Measurements from ENCODE around the gene NOXA1.

The NOXA1 gene

DNA sequence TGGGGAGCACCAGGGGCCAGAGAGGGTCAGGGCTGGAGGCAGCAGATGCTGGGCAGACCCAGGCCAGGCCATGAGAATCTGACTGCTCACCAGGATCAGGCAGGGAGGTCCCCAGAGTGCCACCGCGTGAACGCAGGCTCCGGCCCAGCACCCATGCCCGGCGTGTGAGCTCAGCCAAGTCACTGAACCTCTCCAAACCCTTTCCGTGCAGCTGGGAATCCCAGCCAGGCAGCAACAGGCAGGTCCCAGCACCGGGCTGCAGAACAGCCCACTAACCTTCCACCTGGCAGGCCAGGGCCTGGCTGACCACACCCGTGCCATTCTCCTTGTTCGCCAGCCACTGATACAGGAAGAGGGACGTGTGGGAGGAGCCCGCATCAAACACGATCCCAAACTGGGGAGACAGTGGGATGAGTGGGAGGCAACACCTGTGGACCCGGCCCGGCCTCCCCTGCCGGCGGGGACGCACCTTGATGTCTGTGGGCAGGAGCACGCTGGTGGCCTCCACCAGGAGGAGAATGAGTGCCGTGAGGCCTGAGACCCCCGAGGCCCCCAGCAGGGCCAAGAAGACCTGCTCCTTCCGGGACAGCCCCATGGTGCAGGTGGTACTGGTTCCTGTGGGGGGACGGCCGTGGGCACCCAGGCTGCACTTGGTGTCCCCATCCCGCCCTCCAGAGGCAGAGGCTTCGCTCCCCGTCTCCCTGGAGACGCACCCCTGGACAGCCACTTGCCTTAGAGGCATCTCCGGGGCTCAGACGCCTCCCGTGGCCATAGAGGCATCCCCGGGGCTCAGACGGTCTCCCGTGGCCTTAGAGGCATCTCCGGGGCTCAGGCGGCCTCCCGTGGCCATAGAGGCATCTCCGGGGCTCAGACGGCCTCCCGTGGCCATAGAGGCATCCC, 14.7 kb downstream of the NOXA1 start (continued):
- TF ChIP-seq SCRT1 (tag by site-specific recombination; IDR thresholded peaks at IDR 0.05; ENCODE audit: borderline replicate concordance) (peak; percentile 83; the same call in 1 of the 2 replicates), ZNF596 (tag by site-specific recombination; IDR thresholded peaks at IDR 0.05) (no peak), KLF1 (tag by site-specific recombination; IDR thresholded peaks at IDR 0.05) (0 out of 2 replicates have a peak, but pooled peaks have one; percentile 26), ZSCAN16 (tag by site-specific recombination; IDR thresholded peaks at IDR 0.05) (no peak), ZNF19 (tag by site-specific recombination; IDR thresholded peaks at IDR 0.05; ENCODE audit: low read depth) (no peak), KLF9 (tag by site-specific recombination; IDR thresholded peaks at IDR 0.05; ENCODE audit: low read depth) (no peak), ZNF600 (tag by site-specific recombination; IDR thresholded peaks at IDR 0.05) (peak; percentile 94), ZNF184 (tag by site-specific recombination; IDR thresholded peaks at IDR 0.05) (no peak), ZNF585B (tag by site-specific recombination; IDR thresholded peaks at IDR 0.05) (no peak), ZNF175 (tag by site-specific recombination; IDR thresholded peaks at IDR 0.05) (no peak), ZNF10 (tag by site-specific recombination; IDR thresholded peaks at IDR 0.05) (peak; percentile 21; the same call in 1 of the 2 replicates), ZNF558 (tag by site-specific recombination; IDR thresholded peaks at IDR 0.05) (no peak), ZNF169 (tag by site-specific recombination; IDR thresholded peaks at IDR 0.05) (no peak), ZFP69B (tag by site-specific recombination; IDR thresholded peaks at IDR 0.05) (no peak), ZNF341 (tag by site-specific recombination; IDR thresholded peaks at IDR 0.05; ENCODE audit: low read depth) (no peak), ZFHX2 (tag by site-specific recombination; conservative IDR thresholded peaks at IDR 0.05) (peak; percentile 31; the same call in 1 of the 2 replicates)
- TF ChIP-seq, protein P1, sequence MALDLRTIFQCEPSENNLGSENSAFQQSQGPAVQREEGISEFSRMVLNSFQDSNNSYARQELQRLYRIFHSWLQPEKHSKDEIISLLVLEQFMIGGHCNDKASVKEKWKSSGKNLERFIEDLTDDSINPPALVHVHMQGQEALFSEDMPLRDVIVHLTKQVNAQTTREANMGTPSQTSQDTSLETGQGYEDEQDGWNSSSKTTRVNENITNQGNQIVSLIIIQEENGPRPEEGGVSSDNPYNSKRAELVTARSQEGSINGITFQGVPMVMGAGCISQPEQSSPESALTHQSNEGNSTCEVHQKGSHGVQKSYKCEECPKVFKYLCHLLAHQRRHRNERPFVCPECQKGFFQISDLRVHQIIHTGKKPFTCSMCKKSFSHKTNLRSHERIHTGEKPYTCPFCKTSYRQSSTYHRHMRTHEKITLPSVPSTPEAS (tag by site-specific recombination; IDR thresholded peaks at IDR 0.05) = no peak
- TF ChIP-seq, protein P2, sequence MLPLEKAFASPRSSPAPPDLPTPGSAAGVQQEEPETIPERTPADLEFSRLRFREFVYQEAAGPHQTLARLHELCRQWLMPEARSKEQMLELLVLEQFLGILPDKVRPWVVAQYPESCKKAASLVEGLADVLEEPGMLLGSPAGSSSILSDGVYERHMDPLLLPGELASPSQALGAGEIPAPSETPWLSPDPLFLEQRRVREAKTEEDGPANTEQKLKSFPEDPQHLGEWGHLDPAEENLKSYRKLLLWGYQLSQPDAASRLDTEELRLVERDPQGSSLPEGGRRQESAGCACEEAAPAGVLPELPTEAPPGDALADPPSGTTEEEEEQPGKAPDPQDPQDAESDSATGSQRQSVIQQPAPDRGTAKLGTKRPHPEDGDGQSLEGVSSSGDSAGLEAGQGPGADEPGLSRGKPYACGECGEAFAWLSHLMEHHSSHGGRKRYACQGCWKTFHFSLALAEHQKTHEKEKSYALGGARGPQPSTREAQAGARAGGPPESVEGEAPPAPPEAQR (tag by site-specific recombination; IDR thresholded peaks at IDR 0.05) = no peak
- TF ChIP-seq, protein P3, sequence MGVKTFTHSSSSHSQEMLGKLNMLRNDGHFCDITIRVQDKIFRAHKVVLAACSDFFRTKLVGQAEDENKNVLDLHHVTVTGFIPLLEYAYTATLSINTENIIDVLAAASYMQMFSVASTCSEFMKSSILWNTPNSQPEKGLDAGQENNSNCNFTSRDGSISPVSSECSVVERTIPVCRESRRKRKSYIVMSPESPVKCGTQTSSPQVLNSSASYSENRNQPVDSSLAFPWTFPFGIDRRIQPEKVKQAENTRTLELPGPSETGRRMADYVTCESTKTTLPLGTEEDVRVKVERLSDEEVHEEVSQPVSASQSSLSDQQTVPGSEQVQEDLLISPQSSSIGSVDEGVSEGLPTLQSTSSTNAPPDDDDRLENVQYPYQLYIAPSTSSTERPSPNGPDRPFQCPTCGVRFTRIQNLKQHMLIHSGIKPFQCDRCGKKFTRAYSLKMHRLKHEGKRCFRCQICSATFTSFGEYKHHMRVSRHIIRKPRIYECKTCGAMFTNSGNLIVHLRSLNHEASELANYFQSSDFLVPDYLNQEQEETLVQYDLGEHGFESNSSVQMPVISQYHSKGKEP (tag by site-specific recombination; IDR thresholded peaks at IDR 0.05) = no peak

DNA sequence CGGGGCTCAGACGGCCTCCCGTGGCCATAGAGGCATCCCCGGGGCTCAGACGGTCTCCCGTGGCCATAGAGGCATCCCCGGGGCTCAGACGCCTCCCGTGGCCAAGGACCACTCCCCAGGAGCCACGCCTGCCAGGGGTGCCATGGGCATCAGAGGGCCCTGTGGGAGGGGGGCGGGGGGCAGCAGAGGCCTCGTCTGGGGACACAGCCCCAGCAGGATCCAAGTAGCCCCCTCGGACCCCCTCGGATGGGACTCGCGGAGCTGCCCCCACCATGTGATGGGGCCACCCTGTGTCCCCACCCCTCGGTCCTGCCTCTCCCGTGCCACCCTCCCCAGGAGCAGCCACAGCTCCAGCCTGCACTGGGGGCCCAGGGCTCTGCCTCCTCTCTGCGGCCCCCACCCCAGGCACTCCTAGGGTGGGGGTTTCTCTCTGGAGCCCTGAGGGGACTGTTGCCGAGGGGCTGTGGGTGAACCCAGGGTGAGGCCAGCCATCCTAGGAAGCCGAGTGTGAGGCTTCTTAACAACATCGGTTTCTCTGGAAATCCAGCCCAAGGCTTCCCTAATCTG, 15.5 kb downstream of the NOXA1 start:
- Histone ChIP-seq H3K27ac (ENCODE audit: extremely low read depth, low read depth, low read length) (no peak overlapping the region), H3K4me3 (ENCODE audit: low read depth, low read length) (no peak overlapping the region), H3K9me3 (ENCODE audit: control insufficient read depth, insufficient read depth, low read depth, low read length) (no peaks in the 10 kb centered on the region), H3K36me3 (ENCODE audit: control insufficient read depth in 2 of 2, insufficient read depth in 1 of 2, low read length in 2 of 2) (no peaks in the 10 kb centered on the region), H3K4me1 (ENCODE audit: control insufficient read depth, insufficient read depth, low read length) (no peaks in the 10 kb centered on the region)
- CTCF ChIA-PET = no interaction called here
- TF ChIP-seq GLIS2 (tag by site-specific recombination; IDR thresholded peaks at IDR 0.05) (peak; percentile 51), IKZF3 (tag by site-specific recombination; IDR thresholded peaks at IDR 0.05) (no peak), KLF8 (tag by site-specific recombination; IDR thresholded peaks at IDR 0.05) (0 out of 2 replicates have a peak, but pooled peaks have one; percentile 11), ZBTB7A (tag by site-specific recombination; IDR thresholded peaks at IDR 0.05; ENCODE audit: low read depth) (0 out of 2 replicates have a peak, but pooled peaks have one; percentile 17), ZNF157 (tag by site-specific recombination; IDR thresholded peaks at IDR 0.05) (no peak), SCRT2 (tag by site-specific recombination; IDR thresholded peaks at IDR 0.05) (no peak), GLIS1 (tag by site-specific recombination; IDR thresholded peaks at IDR 0.05) (peak; percentile 66), ZNF2 (tag by site-specific recombination; IDR thresholded peaks at IDR 0.05) (no peak), ZFHX2 (tag by site-specific recombination; conservative IDR thresholded peaks at IDR 0.05) (no peak)
- TF ChIP-seq, protein P4, sequence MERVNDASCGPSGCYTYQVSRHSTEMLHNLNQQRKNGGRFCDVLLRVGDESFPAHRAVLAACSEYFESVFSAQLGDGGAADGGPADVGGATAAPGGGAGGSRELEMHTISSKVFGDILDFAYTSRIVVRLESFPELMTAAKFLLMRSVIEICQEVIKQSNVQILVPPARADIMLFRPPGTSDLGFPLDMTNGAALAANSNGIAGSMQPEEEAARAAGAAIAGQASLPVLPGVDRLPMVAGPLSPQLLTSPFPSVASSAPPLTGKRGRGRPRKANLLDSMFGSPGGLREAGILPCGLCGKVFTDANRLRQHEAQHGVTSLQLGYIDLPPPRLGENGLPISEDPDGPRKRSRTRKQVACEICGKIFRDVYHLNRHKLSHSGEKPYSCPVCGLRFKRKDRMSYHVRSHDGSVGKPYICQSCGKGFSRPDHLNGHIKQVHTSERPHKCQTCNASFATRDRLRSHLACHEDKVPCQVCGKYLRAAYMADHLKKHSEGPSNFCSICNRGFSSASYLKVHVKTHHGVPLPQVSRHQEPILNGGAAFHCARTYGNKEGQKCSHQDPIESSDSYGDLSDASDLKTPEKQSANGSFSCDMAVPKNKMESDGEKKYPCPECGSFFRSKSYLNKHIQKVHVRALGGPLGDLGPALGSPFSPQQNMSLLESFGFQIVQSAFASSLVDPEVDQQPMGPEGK (tag by site-specific recombination; IDR thresholded peaks at IDR 0.05) = peak; percentile 28; the same call in 1 of the 2 replicates
- POLR2A ChIA-PET = no interaction called here

Data from HEK293 (cell line).